PC-3 (cell line): ENCODE results near the gene NLE1.

Experiments
- EZH2 ChIP-seq: fragments of 300-600 bp; sonication (generic); IDR thresholded peaks from one replicate; pipeline ENCODE4 v1.6.1; 2017; ENCODE audit warnings: antibody characterized with exemption, mild to moderate bottlenecking, low read length; ENCODE audit not compliant: unreplicated experiment
- TF ChIP-seq, protein P1 (sequence below): fragments of 300-600 bp; sonication (generic); conservative IDR thresholded peaks from 2 replicates; pipeline ENCODE4 v1.5.1; 2017; ENCODE audit warnings: antibody characterized with exemption, low read depth, mild to moderate bottlenecking, low read length

DNA sequence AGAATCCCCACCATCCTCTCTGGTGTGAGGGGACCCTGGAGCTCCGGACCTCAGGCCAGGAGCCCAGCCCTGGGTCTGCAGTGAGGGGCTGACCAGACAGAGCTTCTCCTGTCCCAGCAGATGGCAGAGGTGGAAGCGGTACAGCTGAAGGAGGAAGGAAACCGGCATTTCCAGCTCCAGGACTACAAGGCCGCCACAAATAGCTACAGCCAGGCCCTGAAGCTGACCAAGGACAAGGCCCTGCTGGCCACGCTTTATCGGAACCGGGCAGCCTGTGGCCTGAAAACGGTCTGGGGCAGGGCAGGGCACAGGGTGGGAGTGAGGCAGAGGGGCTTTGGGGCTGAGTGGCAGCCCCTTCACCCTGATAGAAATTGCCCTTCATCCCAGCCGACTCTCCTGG, 6.0 kb upstream of the NLE1 start:
- TF ChIP-seq, protein P1, sequence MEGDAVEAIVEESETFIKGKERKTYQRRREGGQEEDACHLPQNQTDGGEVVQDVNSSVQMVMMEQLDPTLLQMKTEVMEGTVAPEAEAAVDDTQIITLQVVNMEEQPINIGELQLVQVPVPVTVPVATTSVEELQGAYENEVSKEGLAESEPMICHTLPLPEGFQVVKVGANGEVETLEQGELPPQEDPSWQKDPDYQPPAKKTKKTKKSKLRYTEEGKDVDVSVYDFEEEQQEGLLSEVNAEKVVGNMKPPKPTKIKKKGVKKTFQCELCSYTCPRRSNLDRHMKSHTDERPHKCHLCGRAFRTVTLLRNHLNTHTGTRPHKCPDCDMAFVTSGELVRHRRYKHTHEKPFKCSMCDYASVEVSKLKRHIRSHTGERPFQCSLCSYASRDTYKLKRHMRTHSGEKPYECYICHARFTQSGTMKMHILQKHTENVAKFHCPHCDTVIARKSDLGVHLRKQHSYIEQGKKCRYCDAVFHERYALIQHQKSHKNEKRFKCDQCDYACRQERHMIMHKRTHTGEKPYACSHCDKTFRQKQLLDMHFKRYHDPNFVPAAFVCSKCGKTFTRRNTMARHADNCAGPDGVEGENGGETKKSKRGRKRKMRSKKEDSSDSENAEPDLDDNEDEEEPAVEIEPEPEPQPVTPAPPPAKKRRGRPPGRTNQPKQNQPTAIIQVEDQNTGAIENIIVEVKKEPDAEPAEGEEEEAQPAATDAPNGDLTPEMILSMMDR, result no peak
- no peak for TF ChIP-seq EZH2
